ENCODE data around the gene IKZF2. TPM values are rescaled to one million over a fixed set of nuclear protein-coding genes. Genes with fewer than 3 reads are reported as not detected.

IKZF2 gene
- total and polyA plus RNA-seq, 10 of the 15 experiments (the other 5 are each of a cell fraction or from before 2014, with no cell fraction given) = 15.2 to 266 (median 87.2) TPM

DNA sequence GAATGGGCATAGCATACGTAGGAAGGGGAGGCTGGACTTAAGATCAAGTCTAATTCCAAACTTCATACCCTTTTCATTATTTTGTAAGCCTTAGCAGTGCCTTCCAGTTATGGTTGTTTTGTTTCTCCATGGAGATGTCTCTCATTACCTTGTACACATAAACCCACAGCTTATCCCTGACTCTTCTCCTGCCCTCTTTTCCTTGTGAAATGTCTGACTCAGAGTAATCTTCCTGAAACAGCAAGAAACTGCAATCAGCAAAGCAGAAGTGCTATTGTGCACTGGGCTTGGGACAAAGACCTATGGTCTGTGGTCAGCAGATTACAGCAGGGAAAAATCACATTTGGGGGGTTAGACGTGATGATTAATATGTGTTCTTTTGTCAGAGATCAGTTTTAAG is 176.7 kb downstream of the IKZF2 start:
- in situ Hi-C loops (cut with MboI) = no loop called here
- peaks cover 3 to 19% of the 10 kb centered on the region in 2 experiments; a peak in 3 of 4 replicates for H3K36me3 ChIP-seq (ENCODE audit: control insufficient read depth in 2 of 2, insufficient read depth in 2 of 2, low read length in 1 of 2)
- SMC1A ChIA-PET (ENCODE audit: uncharacterized antibody, unreplicated experiment) = interaction anchor here (1.2 to 1.7 kb wide), 3 partner anchors 8 to 175 kb away, joined by 3 to 5 read pairs (median 4); no protein-coding TSS in a partner anchor
- no peak overlapping the region for H3K9ac ChIP-seq (ENCODE audit: control insufficient read depth, insufficient read depth, low read length)
- FAIRE-seq (no peak), ATAC-seq (no peak), DNase-seq (ENCODE audit: low read depth, low spot score) (no peak)
- H3K4me3 ChIP-seq = no peak overlapping the region
- POLR2A ChIA-PET = no interaction called here
- H3K79me2 ChIP-seq (ENCODE audit: control insufficient read depth, insufficient read depth, low read length) = no peaks in the 10 kb centered on the region
- RAD21 ChIA-PET (ENCODE audit: unreplicated experiment) = interaction anchor here (1.3 kb wide), 1 partner anchor 173 kb away, joined by 5 read pairs; no protein-coding TSS in a partner anchor
- BruUV-seq (replicated peaks) = no TSS peak
- no peaks in the 10 kb centered on the region for H3K4me1 ChIP-seq (ENCODE audit: control insufficient read depth, insufficient read depth, low read length)
- H4K20me1 ChIP-seq (ENCODE audit: control insufficient read depth, insufficient read depth) = no peaks in the 10 kb centered on the region
- no peaks in the 10 kb centered on the region for H3K9me3 ChIP-seq (replicated peaks; ENCODE audit: control insufficient read depth, insufficient read depth, low read length)
- H3K27me3 ChIP-seq (replicated peaks in 1 of 2; ENCODE audit: control insufficient read depth in 2 of 2, insufficient read depth in 2 of 2, low read length in 1 of 2) = no peaks in the 10 kb centered on the region
- intact Hi-C loops (cut with micrococcal nuclease; ENCODE audit: unreplicated experiment) = no loop called here
- H3K27ac ChIP-seq (ENCODE audit: control insufficient read depth, insufficient read depth) = no peak overlapping the region
- CTCF ChIA-PET = interaction anchor here (0.7 kb wide), 1 partner anchor 175 kb away, joined by 3 read pairs; no protein-coding TSS in a partner anchor
- TF ChIP-seq CBFB (IDR thresholded peaks at IDR 0.05; ENCODE audit: low read depth) (no peak), ASH2L (IDR thresholded peaks at IDR 0.05; ENCODE audit: borderline replicate concordance, low read depth) (no peak), PAX5 (IDR thresholded peaks at IDR 0.05; ENCODE audit: borderline replicate concordance, low read depth, low read length) (no peak), TAF1 (IDR thresholded peaks at IDR 0.05; ENCODE audit: borderline replicate concordance, low read depth, low read length) (no peak), MYB (IDR thresholded peaks at IDR 0.05; ENCODE audit: borderline replicate concordance, low read depth, low read length) (no peak), EGR1 (IDR thresholded peaks at IDR 0.05; ENCODE audit: borderline replicate concordance in 1 of 2, low read depth in 2 of 2, low read length in 2 of 2) (no peak), ZNF384 (IDR thresholded peaks at IDR 0.05; ENCODE audit: borderline replicate concordance, low read depth, low read length) (no peak), MXI1 (IDR thresholded peaks at IDR 0.05; ENCODE audit: low read depth, low read length) (no peak), MEF2A (IDR thresholded peaks at IDR 0.05; ENCODE audit: insufficient read depth, low read depth, low read length) (no peak), NRF1 (conservative IDR thresholded peaks at IDR 0.05; ENCODE audit: low read depth, low read length) (no peak), PML (IDR thresholded peaks at IDR 0.05; ENCODE audit: low read length) (no peak)
- TF ChIP-seq, protein P1, sequence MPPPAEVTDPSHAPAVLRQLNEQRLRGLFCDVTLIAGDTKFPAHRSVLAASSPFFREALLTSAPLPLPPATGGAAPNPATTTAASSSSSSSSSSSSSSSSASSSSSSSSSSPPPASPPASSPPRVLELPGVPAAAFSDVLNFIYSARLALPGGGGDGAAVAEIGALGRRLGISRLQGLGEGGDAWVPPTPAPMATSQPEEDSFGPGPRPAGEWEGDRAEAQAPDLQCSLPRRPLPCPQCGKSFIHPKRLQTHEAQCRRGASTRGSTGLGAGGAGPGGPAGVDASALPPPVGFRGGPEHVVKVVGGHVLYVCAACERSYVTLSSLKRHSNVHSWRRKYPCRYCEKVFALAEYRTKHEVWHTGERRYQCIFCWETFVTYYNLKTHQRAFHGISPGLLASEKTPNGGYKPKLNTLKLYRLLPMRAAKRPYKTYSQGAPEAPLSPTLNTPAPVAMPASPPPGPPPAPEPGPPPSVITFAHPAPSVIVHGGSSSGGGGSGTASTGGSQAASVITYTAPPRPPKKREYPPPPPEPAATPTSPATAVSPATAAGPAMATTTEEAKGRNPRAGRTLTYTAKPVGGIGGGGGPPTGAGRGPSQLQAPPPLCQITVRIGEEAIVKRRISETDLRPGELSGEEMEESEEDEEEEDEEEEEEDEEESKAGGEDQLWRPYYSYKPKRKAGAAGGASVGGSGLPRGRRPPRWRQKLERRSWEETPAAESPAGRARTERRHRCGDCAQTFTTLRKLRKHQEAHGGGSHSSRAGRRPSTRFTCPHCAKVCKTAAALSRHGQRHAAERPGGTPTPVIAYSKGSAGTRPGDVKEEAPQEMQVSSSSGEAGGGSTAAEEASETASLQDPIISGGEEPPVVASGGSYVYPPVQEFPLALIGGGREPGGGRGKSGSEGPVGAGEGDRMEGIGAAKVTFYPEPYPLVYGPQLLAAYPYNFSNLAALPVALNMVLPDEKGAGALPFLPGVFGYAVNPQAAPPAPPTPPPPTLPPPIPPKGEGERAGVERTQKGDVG (CRISPR knock-in tag; IDR thresholded peaks at IDR 0.05) = no peak
- TF ChIP-seq, protein P2, sequence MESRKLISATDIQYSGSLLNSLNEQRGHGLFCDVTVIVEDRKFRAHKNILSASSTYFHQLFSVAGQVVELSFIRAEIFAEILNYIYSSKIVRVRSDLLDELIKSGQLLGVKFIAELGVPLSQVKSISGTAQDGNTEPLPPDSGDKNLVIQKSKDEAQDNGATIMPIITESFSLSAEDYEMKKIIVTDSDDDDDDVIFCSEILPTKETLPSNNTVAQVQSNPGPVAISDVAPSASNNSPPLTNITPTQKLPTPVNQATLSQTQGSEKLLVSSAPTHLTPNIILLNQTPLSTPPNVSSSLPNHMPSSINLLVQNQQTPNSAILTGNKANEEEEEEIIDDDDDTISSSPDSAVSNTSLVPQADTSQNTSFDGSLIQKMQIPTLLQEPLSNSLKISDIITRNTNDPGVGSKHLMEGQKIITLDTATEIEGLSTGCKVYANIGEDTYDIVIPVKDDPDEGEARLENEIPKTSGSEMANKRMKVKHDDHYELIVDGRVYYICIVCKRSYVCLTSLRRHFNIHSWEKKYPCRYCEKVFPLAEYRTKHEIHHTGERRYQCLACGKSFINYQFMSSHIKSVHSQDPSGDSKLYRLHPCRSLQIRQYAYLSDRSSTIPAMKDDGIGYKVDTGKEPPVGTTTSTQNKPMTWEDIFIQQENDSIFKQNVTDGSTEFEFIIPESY (IDR thresholded peaks at IDR 0.05) = no peak
- 69% methylated on average over 2 of the region's 2 CpGs for WGBS (ENCODE audit: insufficient coverage, insufficient replicate concordance, low lambda C conversion rate, missing lambda C conversion rate)
- no peak overlapping the region for H3K4me2 ChIP-seq (ENCODE audit: control insufficient read depth, insufficient read depth)
- H2AFZ ChIP-seq (ENCODE audit: control insufficient read depth, low read depth, low read length) = no peak overlapping the region

Data from GM12878 (cell line).